ENCODE results near the gene SYT1.
"Not testable (repeated sequence)": the region's sequence is repeated elsewhere in the genome, so short reads cannot be mapped to it uniquely, and the experiment has no call there.

Gene SYT1

DNA sequence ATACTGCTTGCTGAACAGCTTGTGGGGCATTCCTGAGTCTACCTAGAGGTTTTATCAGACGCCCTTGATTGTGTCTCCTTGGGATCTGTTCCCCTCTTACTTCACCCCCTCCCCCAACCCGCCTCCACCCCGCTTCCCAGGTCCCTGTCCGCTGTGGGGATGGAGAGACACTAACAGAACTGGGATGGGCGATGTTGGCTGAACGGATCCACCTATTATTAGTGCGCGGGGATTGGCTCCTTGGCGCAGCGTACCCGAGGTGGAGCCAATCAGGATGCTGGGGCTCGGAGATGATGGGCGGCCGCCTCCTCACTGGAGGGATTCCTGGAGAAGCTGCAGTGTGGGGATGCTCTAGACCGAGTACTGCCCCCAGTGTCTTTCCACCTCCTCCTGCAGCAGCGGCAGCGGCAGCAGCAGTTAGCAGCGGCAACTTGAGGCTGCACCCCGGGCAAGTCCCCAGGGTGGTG lies at the start of gene SYT1:
TSS of gene SYT1 (plus strand) at position 372 of the 467 bp plus-strand sequence.
- no peak for DNase-seq (ENCODE audit: low spot score)

DNA sequence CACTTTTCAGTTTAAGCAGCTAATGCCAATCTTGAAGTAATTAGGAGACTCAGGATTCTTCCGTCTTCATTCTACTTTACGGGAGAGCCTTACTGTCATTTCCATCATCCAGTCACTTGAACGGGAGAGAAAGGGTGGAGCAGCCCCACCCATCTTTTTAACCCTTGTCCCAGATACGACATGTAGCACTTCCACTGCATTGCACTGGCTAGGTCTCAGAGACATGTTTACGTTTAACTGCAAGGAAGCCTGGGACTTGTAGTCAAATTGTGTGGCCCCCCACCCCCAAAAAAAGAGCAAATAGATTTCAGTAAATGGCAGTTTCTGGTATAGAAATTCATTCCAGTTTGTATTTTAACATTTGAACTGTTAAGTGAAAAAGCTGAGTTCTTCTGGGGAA lies 46.1 kb upstream of the SYT1 start:
- DNase-seq (ENCODE audit: low spot score), result no peak

DNA sequence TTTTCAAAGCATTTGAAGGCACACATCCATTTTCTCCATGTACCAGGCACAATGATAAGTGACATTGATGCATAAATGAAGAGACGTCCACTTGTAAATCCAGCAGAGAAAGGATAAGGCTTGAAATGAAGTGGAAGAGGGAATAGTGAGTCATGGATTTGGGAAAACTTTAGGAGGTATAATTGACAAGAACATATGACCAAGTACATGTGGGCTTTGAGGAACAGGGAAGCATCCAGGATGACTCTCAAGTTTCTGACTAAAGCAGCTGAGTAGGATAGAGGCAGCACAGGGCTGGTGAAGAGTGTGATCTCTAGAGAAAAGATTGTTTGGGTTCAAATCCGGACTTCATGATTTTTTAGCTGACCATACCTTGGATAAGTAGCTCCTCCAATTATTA lies 43.6 kb upstream of the SYT1 start:
- no peak for DNase-seq (ENCODE audit: low spot score)

DNA sequence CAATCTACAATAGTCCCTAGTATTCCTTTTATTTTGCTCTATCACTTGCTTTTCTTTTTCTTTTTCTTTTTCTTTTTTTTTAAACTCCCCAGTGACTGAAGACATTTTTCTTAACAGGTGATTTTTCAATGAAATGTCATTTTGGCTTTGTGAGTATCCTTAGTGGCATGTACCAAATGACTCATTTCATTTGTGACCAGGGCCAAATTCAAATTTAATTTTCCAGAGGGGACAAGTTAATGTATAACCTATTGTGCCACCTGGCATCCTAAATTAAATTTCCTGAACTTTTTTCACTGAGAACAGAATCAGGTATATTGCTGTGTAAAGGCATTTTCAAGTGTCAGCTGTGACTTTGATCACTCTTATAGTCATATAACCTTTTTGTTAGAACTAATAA lies 39.7 kb upstream of the SYT1 start:
- no peak for DNase-seq (ENCODE audit: low spot score)

DNA sequence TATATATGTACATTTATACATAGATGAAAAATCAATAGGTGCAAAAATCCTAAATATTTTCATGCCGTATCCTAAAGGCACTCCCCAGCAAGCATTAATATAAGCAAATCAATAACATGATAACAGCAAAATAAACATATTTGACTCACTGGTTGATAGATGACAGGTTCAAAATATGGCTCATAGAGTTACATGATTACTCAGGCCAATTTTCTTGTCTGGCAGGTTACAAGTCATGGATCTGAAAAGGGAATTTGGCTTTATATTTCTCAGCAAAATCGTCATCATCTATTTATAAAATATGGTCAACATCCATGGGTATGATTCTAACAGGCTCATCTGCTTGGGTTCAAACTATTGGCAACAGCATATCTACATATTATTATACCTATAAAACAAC lies 34.9 kb upstream of the SYT1 start:
- DNase-seq (ENCODE audit: low spot score), result no peak

DNA sequence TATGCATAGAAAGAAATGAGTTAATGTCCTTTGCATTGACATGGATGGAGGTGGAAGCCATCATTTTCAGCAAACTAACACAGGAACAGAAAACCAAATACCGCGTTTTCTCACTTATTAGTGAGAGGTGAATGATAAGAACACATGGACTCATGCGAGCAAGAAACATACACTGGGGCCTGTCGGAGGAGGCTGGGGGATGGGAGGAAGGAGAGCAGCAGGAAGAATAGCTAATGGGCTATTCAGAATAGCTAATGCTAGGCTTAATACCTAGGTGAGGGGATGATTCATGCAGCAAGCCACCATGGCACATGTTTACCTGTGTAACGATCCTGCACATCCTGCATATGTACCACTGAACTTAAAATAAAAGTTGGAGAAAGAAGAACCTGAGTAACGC lies 29.1 kb upstream of the SYT1 start:
- DNase-seq (ENCODE audit: low spot score), result no peak

DNA sequence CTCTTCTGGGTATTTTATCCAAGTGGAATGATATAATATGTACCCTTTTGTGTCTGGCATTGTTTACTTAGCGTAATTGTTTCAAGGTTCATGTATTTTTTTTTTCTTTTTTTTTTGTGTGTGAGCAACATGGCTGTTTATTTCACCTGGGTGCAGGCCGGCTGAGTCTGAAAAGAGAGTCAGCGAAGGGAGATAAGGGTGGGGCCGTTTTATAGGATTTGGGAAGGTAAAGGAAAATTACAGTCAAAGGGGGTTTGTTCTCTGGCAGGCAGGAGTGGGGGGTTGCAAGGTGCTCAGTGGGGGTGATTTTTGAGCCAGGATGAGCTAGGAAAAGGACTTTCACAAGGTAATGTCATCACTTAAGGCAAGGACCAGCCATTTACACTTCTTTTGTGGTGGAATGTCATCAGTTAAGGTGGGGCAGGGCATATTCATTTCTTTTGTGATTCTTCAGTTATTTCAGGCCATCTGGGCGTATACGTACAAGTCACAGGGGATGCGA lies 24.0 kb upstream of the SYT1 start:
- not testable (repeated sequence) for DNase-seq (ENCODE audit: low spot score)

DNA sequence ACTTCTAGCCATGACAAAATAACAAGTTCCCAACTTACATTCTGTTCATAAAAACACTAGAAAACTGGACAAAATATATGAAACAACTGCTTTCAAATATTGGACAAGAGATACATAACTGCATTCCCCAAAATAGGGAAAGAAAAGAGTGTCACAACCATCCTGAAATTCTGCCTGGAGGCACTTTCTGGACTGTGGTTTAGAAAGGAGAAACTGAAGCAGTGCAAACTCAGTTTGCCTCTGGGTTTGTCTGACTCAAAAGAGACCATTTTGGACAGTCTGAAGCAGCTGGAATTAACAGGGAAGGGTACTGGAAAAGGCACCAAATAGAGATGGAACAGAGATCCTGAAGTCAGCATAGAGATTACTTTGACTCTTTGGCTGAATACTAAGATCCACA lies 11.3 kb upstream of the SYT1 start:
- no peak for DNase-seq (ENCODE audit: low spot score)

DNA sequence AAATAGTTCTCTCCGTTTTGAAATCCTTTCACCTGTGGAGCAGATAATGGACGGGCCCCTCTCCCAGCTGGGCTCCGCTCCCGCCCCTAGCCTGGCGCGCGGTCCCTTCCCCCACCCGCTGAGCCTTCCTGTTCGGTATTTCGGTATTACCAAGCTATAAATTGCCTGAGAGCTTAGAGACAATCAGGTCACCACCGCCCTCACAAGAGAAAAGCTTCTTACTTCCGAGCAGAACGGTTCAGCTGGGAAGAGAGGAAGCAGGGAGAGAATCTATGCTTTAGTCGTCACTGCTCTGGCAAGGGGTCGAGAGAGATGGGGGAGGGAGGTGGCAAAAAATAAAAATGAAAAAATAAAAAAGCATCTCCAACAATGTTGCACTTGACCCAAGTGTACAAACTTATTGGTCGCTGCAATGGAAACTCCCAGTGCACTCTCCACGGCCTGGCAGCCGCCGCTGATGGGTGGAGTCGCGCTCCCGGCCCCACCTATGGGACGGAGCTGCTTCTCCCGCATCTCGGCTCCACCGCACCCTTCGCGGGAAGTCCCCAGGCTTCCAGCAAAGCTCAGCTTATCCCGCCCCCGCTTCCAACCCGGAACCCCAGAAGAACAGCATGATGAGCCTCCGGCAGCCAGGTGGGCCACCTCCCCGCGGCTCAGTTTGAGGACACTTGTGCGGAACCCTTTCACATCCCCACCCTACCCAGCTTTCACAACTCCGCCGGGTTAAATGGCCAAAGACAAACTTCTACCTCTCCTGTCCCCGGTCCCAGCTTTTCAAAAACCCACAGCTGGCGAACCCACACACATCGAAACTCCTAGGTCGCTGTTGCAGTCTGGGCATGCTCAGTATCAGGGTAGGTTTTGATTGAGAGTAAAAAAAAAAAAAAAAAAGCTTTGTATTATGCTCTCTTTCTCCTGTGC lies 832 bp upstream of the SYT1 start:
- no peak for DNase-seq (ENCODE audit: low spot score)

DNA sequence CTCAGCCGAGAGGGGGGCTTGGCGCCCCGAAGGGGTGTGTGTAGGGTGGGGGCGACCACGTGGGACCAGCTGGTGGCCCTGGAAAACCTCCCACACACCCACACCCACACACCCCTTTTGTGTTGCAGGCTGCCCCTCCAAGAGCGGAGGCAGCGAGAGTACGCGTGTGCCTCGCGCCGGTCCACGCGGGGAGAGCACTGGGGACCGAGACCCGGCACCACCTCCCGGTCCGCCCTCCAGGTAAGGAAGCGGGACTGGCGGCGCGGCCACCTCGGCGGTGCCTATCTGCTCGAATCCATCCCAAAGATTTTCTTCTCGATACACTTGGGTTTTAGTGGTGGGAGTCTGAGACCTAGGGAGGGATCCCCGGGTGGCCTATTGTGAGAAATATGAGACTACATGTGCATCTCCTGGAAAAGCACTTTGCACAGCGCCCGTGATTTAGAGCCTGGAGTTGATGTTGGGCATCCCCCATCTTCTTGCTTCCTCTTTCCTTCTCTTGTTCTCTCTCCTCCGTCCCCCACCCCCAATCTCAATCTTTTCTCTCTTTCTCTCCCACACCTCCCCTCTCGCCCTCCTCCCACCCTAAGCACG lies 393 bp downstream of the SYT1 start:
- DNase-seq (ENCODE audit: low spot score), result no peak

DNA sequence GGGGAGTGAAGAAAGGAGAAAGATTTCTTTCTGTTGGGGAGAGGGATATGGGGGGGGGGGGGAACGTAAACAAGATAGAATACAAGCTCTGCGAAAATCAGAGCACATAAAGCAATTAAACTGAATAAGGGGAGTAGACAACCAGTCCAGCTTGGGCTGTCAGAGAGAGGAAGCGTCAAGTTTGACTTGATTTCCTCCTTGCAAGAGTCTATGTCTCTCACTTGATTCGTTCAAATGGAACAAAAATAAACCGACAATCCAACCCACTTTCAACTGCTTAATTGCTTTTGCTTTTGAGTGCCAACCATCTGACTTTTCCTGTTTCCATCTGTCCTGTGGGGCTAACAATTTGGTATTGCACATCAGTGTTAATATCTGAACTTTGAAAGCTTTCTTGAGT lies 942 bp downstream of the SYT1 start:
- DNase-seq (ENCODE audit: low spot score), result no peak

DNA sequence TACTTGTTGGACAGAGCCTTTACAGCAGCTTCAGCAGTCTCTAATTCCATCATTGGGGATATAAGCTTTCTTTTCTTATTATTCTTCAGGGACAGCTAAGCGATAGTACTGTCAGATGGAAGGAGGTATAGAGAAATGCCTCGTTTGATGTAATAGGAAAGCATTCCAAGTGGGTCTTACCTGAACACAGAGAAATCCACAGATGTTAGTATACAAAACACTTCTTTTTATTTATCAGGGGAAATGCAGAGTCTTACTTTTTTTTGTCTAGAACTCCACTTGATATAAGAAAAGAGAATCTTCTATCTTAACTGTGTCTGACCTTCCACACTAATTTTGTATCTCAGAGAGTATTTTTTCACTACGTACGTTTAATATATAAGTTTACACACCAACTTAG lies 1.9 kb downstream of the SYT1 start:
- DNase-seq (ENCODE audit: low spot score), result no peak

DNA sequence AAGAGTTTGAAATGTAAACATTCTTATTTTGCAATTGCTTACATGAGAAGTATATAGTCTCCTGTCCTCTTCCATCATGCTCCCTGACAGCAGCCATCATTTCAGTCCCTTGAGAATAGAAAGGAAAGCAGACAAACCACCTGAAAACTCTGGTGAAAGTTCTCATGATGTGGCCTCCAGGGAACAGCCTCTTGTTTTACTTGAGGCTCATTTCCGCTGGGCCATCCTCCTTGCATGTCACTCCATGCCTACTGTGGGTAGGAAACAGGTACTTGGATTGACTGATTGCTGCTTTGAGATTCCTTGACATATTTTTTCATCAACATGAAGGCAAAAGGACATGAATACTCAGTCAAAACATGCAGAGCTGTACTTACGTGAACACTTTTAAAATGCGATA lies 6.0 kb downstream of the SYT1 start:
- no peak for DNase-seq (ENCODE audit: low spot score)

DNA sequence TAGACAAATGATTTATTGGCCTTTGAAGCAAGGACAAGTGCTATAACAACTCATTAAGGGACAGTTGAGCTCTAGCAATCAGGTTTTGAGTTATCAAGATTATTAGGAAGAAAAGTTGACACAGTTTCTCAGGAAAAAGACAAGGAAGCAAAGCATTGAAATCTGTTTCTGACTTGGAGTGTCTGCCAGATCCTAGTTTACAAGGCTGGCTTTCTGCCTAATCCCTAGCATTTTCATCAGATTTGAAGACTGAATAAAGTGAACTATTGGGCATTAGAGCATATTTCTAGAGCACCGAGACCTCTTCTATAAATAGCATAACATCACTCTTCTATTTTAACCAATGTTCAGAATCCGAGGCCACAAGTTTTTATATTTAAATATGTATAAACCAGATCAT lies 7.0 kb downstream of the SYT1 start:
- DNase-seq (ENCODE audit: low spot score), result no peak

DNA sequence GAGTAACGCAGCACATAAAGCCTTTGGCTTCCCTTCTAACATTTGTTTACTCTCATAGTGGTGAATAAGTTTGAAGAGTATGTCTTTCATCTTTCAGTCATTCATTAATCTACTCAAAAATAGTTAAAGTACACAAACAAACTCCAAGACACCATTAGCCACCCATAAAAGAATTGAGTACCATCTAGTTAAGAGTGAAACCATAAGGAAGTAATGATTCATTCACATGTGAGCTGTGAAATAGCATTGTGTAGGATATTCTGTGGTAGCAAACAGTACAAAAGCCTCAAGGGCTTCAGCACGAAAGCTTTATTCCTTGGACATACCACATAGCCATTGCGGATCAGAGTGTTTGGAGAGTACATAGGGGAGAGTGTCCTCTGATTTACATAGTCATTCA lies 13.9 kb downstream of the SYT1 start:
- no peak for DNase-seq (ENCODE audit: low spot score)

DNA sequence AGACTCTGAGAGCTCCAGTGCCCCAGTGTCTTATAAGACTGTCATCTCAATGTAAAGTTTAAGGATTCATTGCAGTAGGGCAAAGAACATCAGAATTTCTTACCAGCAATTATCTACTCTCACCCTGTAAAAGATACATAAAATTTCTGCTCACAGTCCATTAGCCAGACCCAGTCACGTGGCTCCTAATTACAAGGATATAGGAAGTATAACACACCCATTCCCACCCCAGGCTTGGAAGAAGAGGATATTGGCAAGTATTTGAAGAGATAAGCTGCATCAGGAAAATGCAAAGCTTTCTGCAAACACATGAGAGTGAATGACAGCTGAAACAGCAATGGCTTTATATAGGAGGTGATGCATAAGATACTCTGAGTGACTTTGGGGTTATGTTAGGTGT lies 14.3 kb downstream of the SYT1 start:
- DNase-seq (ENCODE audit: low spot score), result no peak

DNA sequence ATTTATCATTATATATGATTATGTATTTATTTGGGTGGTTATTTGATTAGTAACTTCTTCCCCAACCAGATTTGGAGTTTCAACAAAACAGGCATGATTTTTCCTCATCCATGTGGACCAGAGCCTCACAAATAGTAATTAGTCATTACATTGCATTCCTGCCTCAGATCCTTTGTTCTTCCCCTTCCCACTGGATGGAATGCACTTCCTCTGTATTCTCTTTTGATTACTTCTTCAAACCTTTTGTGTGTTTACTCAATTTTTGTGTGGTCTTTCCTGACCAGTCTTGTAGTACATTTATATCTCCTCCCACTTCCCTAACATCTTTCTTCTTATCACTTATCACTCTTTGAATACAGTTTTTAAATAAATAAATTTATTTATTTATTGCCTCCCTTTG lies 15.5 kb downstream of the SYT1 start:
- no peak for DNase-seq (ENCODE audit: low spot score)

DNA sequence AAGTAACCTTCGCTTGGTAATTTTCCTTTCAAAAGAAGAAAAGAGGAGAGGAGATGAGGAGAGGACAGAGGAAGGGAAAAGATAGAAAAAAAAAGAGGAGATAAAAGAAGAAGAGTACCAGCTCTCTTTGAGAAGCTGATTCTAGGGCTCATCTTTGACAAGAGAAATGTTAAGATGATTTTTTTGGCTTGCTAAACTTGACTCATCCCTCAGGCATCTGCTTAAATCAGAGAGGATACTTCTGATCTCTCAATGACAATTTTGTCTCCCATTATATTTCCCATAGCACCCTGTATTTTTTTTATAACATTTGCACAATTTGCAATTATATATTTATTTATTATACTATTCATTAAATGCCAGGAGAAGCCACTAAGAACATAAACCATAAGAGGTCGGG lies 17.1 kb downstream of the SYT1 start:
- DNase-seq (ENCODE audit: low spot score), result no peak

DNA sequence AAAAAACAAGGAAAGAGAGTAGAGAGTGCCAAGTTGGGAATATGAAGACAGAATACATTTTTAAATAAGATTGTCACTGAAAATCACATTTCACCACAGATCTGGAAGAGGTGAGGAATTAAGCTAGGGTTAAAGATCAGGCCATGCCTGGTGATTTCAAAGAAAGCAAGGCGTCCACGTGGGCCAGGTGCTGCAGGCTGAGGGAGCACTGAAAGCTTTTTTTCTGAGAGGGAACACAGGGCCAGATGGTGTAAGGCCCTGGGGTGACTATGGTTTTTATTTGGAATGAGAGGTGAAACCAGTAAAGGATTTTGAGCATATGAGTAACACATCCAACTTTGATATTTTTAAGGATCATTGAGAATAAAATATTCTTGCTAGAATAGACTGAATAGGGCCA lies 20.9 kb downstream of the SYT1 start:
- DNase-seq (ENCODE audit: low spot score), result no peak

DNA sequence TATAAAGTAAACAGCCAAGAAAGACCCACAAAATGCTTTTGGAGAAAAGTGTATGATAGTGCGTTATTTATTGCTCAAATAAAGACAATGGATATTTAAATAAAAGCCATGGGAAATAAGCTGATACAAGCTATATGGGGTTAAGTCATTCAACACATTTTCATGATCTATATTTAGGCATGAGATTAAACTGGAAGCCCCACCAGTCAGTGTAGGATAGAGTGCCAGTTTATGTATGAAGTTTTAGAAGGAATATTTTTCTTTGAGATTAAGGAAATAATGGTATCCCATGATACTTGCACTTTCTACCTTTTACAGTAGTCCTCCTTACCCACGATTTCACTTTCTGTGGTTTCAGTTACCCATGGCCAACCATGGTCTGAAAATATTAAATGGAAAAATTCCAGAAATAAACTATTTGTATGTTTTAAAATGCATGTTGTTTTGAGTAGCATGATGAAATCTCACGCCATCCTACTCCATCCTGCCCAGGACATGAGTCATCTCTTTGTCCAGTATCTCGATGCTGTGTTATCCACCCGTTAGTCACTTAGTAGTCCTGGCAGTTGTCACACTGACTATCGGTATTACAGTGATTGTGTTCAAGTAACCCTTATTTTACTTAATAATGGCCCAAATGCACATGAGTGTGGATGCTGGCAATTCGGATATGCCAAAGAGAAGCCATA lies 22.3 kb downstream of the SYT1 start:
- DNase-seq (ENCODE audit: low spot score), result no peak

DNA sequence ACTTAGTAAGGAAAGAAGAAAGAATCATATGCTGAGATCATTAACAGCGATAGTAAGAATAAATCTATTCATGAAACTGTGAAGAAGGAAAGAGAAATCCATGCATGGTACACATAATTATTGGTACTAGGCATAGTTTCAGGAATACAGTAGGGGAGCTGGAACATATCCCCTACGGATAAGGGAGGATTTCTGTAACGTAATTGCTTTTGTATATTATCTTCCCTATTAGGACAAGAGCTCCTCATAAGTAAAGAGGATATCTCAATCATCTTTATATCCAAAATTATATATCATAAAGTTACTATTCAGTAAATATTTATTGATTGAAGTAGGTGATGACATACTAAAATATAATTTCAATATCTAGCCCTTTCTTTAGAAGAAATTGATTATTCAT lies 22.9 kb downstream of the SYT1 start:
- no peak for DNase-seq (ENCODE audit: low spot score)

DNA sequence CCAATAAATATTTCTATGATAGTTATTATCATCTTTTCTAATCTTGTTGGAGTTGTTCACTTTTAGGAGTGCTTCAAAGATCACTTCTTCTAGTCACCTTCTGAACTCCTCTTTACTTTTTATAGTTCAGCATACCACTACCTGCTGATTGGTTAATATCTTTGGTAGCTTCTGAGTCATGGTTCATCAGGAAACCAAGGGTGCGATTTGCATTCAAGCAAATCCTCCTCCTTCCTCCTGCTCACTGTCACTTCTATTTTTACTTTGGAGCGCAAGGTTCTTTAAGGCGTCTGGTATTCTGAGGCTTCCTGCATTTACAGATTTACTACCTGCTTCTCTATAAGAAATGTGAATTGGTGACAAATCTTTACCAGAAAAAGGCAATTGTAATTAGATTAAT lies 24.0 kb downstream of the SYT1 start:
- no peak for DNase-seq (ENCODE audit: low spot score)

Data from activated CD4-positive, alpha-beta T cell treated with anti-CD3 and anti-CD28 coated beads, Interleukin-2, Interleukin-4, amounts not matched to agents 100 ng/mL and 50 ng/mL, durations not matched to agents 16 hours and 8 hours (primary cell).